Activated T-helper 2 cell treated with anti-CD3 and anti-CD28 coated beads, Interferon-gamma antibody, Interleukin-2, Interleukin-4, amounts not matched to agents 10 μg/mL and 5 μg/mL and 100 μg/mL, durations not matched to agents 14 hours and 24 hours and 36 hours (primary cell): ENCODE measurements around the gene VIL1. TPM values are rescaled to one million over a fixed set of nuclear protein-coding genes. Genes with fewer than 3 reads are reported as not detected.

Experiments
- DNase-seq: peaks from one replicate; pipeline ENCODE4 v3.0.0; 2021; ENCODE audit warnings: low spot score
- H3K27ac Mint-ChIP-seq: one replicate; pipeline ENCODE4 v1.8.0; 2021; ENCODE audit warnings: mixed read lengths
- H3K27me3 Mint-ChIP-seq: one replicate; pipeline ENCODE4 v1.8.0; 2021; ENCODE audit warnings: low read depth, mixed read lengths
- H3K36me3 Mint-ChIP-seq: one replicate; pipeline ENCODE4 v1.8.0; 2021; ENCODE audit warnings: low read depth, mixed read lengths
- H3K4me1 Mint-ChIP-seq: one replicate; pipeline ENCODE4 v1.8.0; 2021; ENCODE audit warnings: low read depth, mixed read lengths
- H3K4me3 Mint-ChIP-seq: one replicate; pipeline ENCODE4 v1.8.0; 2021; ENCODE audit warnings: low read depth, mild to moderate bottlenecking, moderate library complexity, mixed read lengths
- H3K9me3 Mint-ChIP-seq: one replicate; pipeline ENCODE4 v1.8.0; 2021; ENCODE audit warnings: mixed read lengths
- intact Hi-C: fragments of 100-400 bp; cut with micrococcal nuclease; formaldehyde crosslinking; loops from one replicate; pipeline ENCODE4 v1.15.1; 2023
- total RNA-seq: library from RNA; stranded (reverse); gene quantifications from 2 replicates; pipeline ENCODE4 v1.2.3, GENCODE V29; 2022

The VIL1 gene
- total RNA-seq, 1 donor from 2014 or later: not detected

DNA sequence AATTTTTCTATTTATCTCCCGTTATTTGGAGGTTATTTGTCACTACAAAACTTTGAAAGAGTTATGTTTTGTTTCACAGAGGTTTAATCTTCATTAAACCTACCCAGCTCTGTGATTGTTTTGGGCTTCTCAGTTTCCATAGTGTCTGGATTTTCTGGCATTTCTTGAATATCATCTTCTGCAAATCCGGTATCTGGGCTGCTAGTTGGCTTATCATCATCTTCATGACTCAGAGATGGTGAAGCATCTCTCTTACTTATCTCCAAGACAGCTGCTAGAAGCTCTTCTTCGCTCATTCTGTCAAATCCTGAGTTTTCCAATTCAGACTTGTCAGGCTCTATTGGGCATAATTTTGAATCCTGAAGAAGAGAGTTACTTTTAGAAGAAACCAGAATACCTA, 55.6 kb downstream of the VIL1 start:
- Mint-ChIP-seq H3K36me3 (peaks cover 76% of the 10 kb centered on the region), H3K4me1 (peaks cover 12% of the 10 kb centered on the region), H3K27ac (no peak overlapping the region), H3K9me3 (no peaks in the 10 kb centered on the region), H3K4me3 (no peak overlapping the region), H3K27me3 (no peaks in the 10 kb centered on the region)
- intact Hi-C loops: no loop called here
- no peak for DNase-seq

DNA sequence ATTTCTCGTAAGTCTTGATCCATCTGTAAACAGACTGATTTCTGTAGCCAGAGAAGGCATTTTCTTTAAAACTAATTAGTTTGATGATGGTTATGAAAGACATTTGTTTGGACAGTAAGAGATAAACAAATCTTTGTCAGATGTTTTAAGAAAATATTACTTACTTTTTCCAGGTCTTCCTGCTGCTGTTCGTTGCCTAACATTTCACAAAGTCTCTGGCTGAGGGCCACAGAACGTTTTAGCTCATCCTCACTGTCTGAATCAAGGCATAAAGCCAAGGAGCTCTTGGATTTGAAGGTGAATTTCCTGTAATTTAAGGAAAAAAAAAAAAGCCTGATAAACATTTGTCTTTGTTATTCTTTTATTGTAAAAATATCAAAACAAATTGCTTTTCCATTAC, 57.8 kb downstream of the VIL1 start:
- H3K9me3 Mint-ChIP-seq: no peaks in the 10 kb centered on the region
- no peak for DNase-seq
- H3K4me3 Mint-ChIP-seq: no peak overlapping the region
- H3K4me1 Mint-ChIP-seq: peaks cover 3% of the 10 kb centered on the region
- no peaks in the 10 kb centered on the region for H3K27me3 Mint-ChIP-seq
- H3K36me3 Mint-ChIP-seq: peaks cover 70% of the 10 kb centered on the region
- no peak overlapping the region for H3K27ac Mint-ChIP-seq
- intact Hi-C loops: no loop called here

DNA sequence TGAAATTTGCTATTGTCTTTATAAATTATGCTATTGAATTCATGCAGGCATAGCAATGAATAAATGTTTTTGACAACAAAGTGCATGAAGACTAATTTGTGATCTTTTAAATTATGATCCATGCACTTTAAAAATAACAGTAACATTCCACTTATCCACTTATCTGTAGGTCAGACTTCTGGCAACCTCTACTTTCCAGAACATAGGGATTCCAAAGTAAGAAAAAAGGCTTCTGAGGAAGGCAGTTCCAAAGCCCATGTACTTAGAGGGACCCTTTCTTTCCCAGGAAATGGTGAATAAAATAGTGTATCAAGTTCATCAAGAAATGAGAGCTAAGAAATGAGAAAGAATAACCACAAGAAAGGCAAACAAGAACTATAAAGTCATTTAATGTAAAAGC, 58.3 kb downstream of the VIL1 start:
- peaks cover 7% of the 10 kb centered on the region for H3K4me1 Mint-ChIP-seq
- no peak overlapping the region for H3K4me3 Mint-ChIP-seq
- no peak overlapping the region for H3K27ac Mint-ChIP-seq
- intact Hi-C loops: no loop called here
- no peak for DNase-seq
- H3K27me3 Mint-ChIP-seq: no peaks in the 10 kb centered on the region
- no peaks in the 10 kb centered on the region for H3K9me3 Mint-ChIP-seq
- H3K36me3 Mint-ChIP-seq: peaks cover 70% of the 10 kb centered on the region

DNA sequence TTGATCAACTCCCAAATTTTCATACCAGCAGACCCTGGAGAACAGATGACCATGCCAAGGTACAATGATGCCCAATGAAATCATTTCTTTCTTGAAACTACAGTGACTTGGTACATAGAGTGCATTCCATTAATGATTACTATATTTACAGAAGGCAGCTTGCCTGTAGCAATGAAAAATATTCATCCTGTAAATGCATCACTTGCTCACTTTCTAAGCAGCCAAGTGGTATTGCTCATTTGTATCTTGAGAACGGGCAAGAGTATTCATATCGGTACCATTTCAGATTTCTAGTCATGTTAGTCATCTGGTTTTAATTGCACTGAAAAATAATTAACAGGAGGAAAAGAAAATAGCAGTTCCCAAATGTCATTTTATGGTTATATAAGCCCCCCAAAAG, 59.6 kb downstream of the VIL1 start:
- intact Hi-C loops: no loop called here
- H3K4me3 Mint-ChIP-seq: no peak overlapping the region
- DNase-seq: no peak
- no peaks in the 10 kb centered on the region for H3K27me3 Mint-ChIP-seq
- no peak overlapping the region for H3K27ac Mint-ChIP-seq
- no peaks in the 10 kb centered on the region for H3K9me3 Mint-ChIP-seq
- H3K36me3 Mint-ChIP-seq: peaks cover 66% of the 10 kb centered on the region
- H3K4me1 Mint-ChIP-seq: peaks cover 18% of the 10 kb centered on the region

DNA sequence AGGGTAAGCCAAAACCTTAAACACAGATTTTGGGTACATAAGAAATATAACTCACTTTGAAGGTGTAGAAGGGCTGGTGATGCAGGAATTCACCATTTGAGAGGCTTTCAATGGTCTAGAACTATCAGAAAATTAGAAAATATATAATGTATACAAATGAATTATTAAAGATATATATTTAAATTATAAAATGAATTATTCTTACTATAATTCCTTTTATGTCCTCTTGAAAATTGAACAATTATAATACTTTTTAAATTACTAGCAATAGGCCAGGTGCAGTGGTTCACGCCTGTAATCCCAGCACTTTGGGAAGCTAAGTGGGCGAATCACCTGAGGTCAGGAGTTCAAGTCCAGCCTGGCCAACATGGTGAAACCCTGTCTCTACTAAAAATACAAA, 60.7 kb downstream of the VIL1 start:
- no peak for DNase-seq
- Mint-ChIP-seq H3K4me1 (peaks cover 21% of the 10 kb centered on the region), H3K27me3 (no peaks in the 10 kb centered on the region), H3K9me3 (no peaks in the 10 kb centered on the region), H3K4me3 (no peak overlapping the region), H3K36me3 (peaks cover 68% of the 10 kb centered on the region), H3K27ac (no peak overlapping the region)
- intact Hi-C loops: no loop called here

DNA sequence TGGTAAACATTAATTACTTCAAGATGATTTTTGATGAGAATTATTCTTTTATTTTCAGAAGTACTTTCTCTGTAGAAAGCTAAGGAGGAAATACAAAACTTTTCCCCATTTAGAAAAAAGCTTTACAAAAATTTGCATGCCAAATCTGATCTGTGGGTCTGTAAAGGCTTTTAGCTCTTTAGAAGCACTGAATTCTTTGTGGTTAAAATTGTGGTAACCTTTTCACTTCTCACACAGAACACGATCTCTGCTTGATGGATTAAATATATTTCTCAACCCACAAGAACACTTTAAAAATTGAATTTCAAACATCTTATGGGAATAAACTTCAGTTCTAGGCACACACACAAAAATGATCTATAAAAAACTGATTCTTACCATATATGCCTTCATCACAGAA, 63.7 kb downstream of the VIL1 start:
- Mint-ChIP-seq H3K36me3 (peaks cover 65% of the 10 kb centered on the region), H3K4me1 (peaks cover 21% of the 10 kb centered on the region), H3K9me3 (no peaks in the 10 kb centered on the region), H3K4me3 (no peak overlapping the region), H3K27me3 (no peaks in the 10 kb centered on the region), H3K27ac (no peak overlapping the region)
- intact Hi-C loops: no loop called here
- no peak for DNase-seq

DNA sequence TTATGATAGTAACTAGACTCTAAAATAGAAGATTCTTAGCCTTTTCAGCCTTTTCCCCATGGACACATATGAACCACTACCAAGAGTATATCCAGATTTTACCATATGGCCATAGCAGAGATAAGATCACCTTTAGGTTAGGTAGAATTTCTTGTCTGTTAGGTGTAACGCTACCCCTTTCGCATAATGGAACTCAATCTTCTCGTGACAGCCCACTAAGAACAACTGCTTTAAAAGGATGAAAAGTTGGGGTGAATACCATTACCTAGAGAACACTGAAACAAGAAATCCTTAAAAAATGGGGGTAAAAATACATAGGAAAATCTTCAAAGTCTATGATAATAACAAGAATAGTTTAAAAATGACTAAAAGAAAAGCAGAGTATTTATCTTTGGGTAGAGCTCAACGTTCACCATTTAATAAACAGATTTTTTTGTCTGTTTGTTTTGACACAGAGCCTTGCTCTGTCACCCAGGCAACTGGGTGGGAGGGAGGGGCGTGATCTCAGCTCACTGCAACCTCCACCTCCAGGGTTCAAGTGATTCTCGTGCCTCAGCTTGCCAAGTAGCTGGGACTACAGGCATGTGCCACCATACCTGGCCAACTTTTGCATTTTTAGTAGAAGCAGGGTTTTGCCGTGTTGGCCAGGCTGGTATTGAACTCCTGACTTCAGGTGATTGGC, 67.2 kb downstream of the VIL1 start:
- intact Hi-C loops: no loop called here
- Mint-ChIP-seq H3K36me3 (peaks cover 71% of the 10 kb centered on the region), H3K4me1 (peaks cover 18% of the 10 kb centered on the region), H3K27ac (no peak overlapping the region), H3K27me3 (no peaks in the 10 kb centered on the region), H3K9me3 (no peaks in the 10 kb centered on the region), H3K4me3 (no peak overlapping the region)
- no peak for DNase-seq

DNA sequence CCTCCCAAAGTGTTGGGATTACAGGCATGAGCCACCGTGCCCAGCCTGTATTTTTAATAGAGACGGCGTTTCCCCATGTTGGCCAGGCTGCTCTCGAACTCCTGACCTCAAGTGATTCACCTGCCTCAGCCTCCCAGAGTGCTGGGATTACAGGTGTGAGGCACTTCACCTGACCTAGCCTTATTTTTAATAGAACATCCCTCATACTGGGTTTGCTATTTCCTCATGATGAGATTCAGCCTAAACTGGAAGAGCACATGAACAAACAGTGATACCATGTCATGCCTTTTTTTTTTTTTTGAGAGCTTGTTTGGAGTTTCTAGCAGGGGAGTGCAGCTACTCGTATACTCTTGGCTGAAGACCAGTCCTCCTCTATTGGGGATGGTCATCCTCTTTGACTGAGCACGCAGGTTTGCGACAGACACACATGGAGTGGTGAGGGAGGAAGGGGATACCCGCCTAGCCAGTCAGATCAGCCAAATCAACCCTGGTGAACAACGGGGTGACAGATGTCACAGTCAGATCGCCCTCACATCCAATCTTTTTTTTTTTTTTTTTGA, 81.7 kb downstream of the VIL1 start:
- H3K9me3 Mint-ChIP-seq: no peaks in the 10 kb centered on the region
- intact Hi-C loops: no loop called here
- no peaks in the 10 kb centered on the region for H3K27me3 Mint-ChIP-seq
- DNase-seq: no peak
- H3K27ac Mint-ChIP-seq: no peak overlapping the region
- H3K4me1 Mint-ChIP-seq: no peaks in the 10 kb centered on the region
- peaks cover 54% of the 10 kb centered on the region for H3K36me3 Mint-ChIP-seq
- no peak overlapping the region for H3K4me3 Mint-ChIP-seq

DNA sequence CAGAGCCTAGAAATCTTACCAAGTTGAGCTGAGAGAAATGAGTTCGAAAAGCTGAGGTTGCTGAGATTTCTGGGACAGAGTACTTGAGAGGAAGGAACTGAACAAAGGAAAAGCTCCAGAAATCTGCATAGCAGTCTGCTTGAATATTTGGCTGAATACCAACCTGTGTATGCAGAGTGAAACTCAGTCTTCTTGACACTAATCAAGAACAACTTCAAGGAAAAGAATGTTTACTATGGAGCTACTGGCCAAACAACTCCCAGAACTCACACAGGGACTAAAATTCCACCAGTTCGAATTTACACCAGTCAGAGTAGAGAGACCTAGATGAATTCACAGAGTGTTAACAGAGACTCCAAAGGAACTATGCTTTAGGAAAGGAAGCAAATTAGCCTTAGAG, 82.7 kb downstream of the VIL1 start:
- no peaks in the 10 kb centered on the region for H3K4me1 Mint-ChIP-seq
- intact Hi-C loops: no loop called here
- no peak overlapping the region for H3K27ac Mint-ChIP-seq
- H3K27me3 Mint-ChIP-seq: no peaks in the 10 kb centered on the region
- DNase-seq: no peak
- H3K4me3 Mint-ChIP-seq: no peak overlapping the region
- peaks cover 56% of the 10 kb centered on the region for H3K36me3 Mint-ChIP-seq
- H3K9me3 Mint-ChIP-seq: no peaks in the 10 kb centered on the region

Other genes starting within 250 kb of the VIL1 start
- gene ARPC2, start 201.9 kb upstream of the VIL1 start, total RNA-seq: 639 and 643 TPM in 2 replicates
- gene GPBAR1, start 158.1 kb upstream of the VIL1 start, total RNA-seq: 0.41 and 0.87 TPM in 2 replicates
- gene AAMP, start 149.0 kb upstream of the VIL1 start, total RNA-seq: 82.4 and 82.9 TPM in 2 replicates
- 19.9 and 20.8 TPM in 2 replicates for gene PNKD, start 148.6 kb upstream of the VIL1 start, total RNA-seq
- 69.6 and 73.7 TPM in 2 replicates for gene TMBIM1, start 126.6 kb upstream of the VIL1 start, total RNA-seq
- not detected in 2 replicates for gene CATIP, start 62.3 kb upstream of the VIL1 start, total RNA-seq
- 0.18 and 0.21 TPM in 2 replicates for gene SLC11A1, start 36.9 kb upstream of the VIL1 start, total RNA-seq
- gene CTDSP1, start 19.3 kb upstream of the VIL1 start, total RNA-seq: 114 and 115 TPM in 2 replicates
- gene USP37, start 149.2 kb downstream of the VIL1 start, total RNA-seq: 40.7 and 43.7 TPM in 2 replicates
- gene CNOT9, start 149.7 kb downstream of the VIL1 start, total RNA-seq: 127 and 135 TPM in 2 replicates
- gene PLCD4, start 188.8 kb downstream of the VIL1 start, total RNA-seq: 0.18 and 0.23 TPM in 2 replicates
- gene ZNF142, start 240.5 kb downstream of the VIL1 start, total RNA-seq: 48.7 and 51.0 TPM in 2 replicates
- 77.3 and 83.1 TPM in 2 replicates for gene BCS1L, start 240.6 kb downstream of the VIL1 start, total RNA-seq